SH-SY5Y (cell line): ENCODE results near the gene IFITM2.

Experiments
- GATA2 ChIP-seq: IDR thresholded peaks from 2 replicates; pipeline ENCODE4 v1.6.1; 2011; ENCODE audit warnings: mild to moderate bottlenecking, low read depth, low read length
- GATA3 ChIP-seq: IDR thresholded peaks from 2 replicates; pipeline ENCODE4 v1.6.1; 2011; ENCODE audit warnings: low read depth, mild to moderate bottlenecking, low read length, moderate library complexity

Gene IFITM2

GRCh38 chr11:330307-330693 is 22.7 kb downstream of the IFITM2 start:
- TF ChIP-seq GATA3 (no peak), GATA2 (no peak)

GRCh38 chr11:330694-331357 is 23.2 kb downstream of the IFITM2 start:
- TF ChIP-seq GATA3: no peak
- no peak for TF ChIP-seq GATA2

- TF ChIP-seq GATA2 (no peak), GATA3 (no peak)
These were observed 23.9 kb downstream of the IFITM2 start for GRCh38 chr11:331358-332060.

GRCh38 chr11:332651-333480 is 25.2 kb downstream of the IFITM2 start:
- TF ChIP-seq GATA3: no peak

- TF ChIP-seq GATA2 (no peak), GATA3 (no peak)
These were observed 26.8 kb downstream of the IFITM2 start for GRCh38 chr11:334264-334994.

- no peak for TF ChIP-seq GATA2
- no peak for TF ChIP-seq GATA3
These were observed 28.4 kb downstream of the IFITM2 start for GRCh38 chr11:335779-336658.

- no peak for TF ChIP-seq GATA2
- no peak for TF ChIP-seq GATA3
These were observed 29.1 kb downstream of the IFITM2 start for GRCh38 chr11:336659-337198.

GRCh38 chr11:337711-338110 is 30.1 kb downstream of the IFITM2 start:
- TF ChIP-seq GATA3: no peak
- no peak for TF ChIP-seq GATA2

GRCh38 chr11:339963-340362 is 32.3 kb downstream of the IFITM2 start:
- TF ChIP-seq GATA2 (no peak), GATA3 (no peak)

GRCh38 chr11:340539-341512 is 33.2 kb downstream of the IFITM2 start:
- TF ChIP-seq GATA3 (no peak), GATA2 (no peak)

GRCh38 chr11:342328-342727 is 34.7 kb downstream of the IFITM2 start:
- no peak for TF ChIP-seq GATA2
- no peak for TF ChIP-seq GATA3
